Measurements from ENCODE around the gene HERPUD1. TPM values are rescaled to one million over a fixed set of nuclear protein-coding genes. Genes with fewer than 3 reads are reported as not detected.

The HERPUD1 gene
- total and polyA plus RNA-seq, 2 of the 13 experiments (the other 11 are each of a cell fraction or from before 2014, with no cell fraction given), result 96.2 to 323 TPM

DNA sequence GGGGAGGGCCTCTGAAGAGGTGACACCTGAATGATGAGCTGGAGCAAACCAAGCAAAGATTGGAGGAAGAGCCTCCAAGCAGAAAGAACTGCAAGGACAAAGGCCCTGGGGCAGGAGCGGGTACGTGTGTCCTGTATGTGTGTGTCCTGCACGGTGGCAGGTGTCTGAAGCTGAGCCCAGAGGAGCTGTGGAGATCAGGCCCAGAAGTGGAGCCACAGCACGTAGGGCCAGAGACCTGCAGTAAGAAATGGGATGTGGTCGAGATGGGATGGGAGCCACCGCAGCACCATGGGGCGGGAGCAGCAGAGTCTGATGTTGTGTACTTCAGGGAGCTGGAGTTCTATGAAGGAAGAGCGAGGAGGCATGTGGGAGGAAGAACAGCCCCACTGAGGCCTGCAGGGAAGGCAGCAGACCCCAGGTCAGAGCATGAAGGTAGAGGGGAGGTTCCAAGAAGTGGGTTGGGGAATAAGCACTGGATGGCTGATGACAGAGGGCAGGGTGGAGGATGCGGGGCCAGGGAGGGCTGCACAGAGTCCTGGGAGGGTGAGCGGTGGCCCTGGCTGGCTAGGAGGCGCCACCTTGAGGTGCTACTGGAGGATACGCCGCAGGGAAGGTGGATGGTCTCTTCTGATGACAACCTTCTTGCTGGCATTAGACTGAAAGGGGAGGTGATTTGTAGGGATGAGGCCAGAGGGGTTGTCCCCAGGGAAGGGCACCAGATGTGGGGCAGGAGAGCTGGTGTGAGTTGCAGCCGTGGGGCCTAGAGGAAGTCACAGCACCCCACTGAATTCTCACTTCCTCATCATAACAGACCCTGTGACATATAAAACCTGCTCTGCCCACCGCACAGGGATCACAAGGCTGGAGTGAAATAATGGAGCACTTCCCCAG is 19.2 kb downstream of the HERPUD1 start (continued):
- no peak for TF ChIP-seq FOXJ3 (CRISPR knock-in tag; IDR thresholded peaks at IDR 0.05; ENCODE audit: borderline replicate concordance)
- TF ChIP-seq HDAC1 (CRISPR knock-in tag; IDR thresholded peaks at IDR 0.05), result no peak
- no peak for TF ChIP-seq ZNF333 (CRISPR knock-in tag; IDR thresholded peaks at IDR 0.05; ENCODE audit: borderline replicate concordance)
- no peak for TF ChIP-seq PTBP1 (IDR thresholded peaks at IDR 0.05; ENCODE audit: low read depth, low read length, poor library complexity, severe bottlenecking)
- TF ChIP-seq ZNF335 (CRISPR knock-in tag; IDR thresholded peaks at IDR 0.05), result no peak
- no peak for TF ChIP-seq SAFB2 (CRISPR knock-in tag; IDR thresholded peaks at IDR 0.05; ENCODE audit: borderline replicate concordance, low read depth)
- TF ChIP-seq ARID5B (CRISPR knock-in tag; IDR thresholded peaks at IDR 0.05), result peak; percentile 34; the same call in 1 of the 2 replicates
- TF ChIP-seq ZSCAN30 (CRISPR knock-in tag; IDR thresholded peaks at IDR 0.05), result peak; percentile 47; the same call in 1 of the 2 replicates
- TF ChIP-seq NFATC3 (CRISPR knock-in tag; IDR thresholded peaks at IDR 0.05), result no peak
- TF ChIP-seq ZGPAT (CRISPR knock-in tag; IDR thresholded peaks at IDR 0.05), result no peak
- no peak for TF ChIP-seq ZIK1 (CRISPR knock-in tag; IDR thresholded peaks at IDR 0.05; ENCODE audit: borderline replicate concordance, low read depth)
- TF ChIP-seq TBX3 (IDR thresholded peaks at IDR 0.05; ENCODE audit: borderline replicate concordance), result no peak
- TF ChIP-seq DPF2 (CRISPR knock-in tag; IDR thresholded peaks at IDR 0.05; ENCODE audit: borderline replicate concordance, low read depth), result no peak
- no peak for TF ChIP-seq SIN3A (IDR thresholded peaks at IDR 0.05; ENCODE audit: borderline replicate concordance, low read depth, low read length)
- TF ChIP-seq MED8 (CRISPR knock-in tag; IDR thresholded peaks at IDR 0.05; ENCODE audit: insufficient replicate concordance), result no peak
- TF ChIP-seq, protein P1, sequence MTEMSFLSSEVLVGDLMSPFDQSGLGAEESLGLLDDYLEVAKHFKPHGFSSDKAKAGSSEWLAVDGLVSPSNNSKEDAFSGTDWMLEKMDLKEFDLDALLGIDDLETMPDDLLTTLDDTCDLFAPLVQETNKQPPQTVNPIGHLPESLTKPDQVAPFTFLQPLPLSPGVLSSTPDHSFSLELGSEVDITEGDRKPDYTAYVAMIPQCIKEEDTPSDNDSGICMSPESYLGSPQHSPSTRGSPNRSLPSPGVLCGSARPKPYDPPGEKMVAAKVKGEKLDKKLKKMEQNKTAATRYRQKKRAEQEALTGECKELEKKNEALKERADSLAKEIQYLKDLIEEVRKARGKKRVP (CRISPR knock-in tag; IDR thresholded peaks at IDR 0.05), result no peak
- no peak for TF ChIP-seq ZNF362 (CRISPR knock-in tag; IDR thresholded peaks at IDR 0.05; ENCODE audit: borderline replicate concordance)
- no peak for TF ChIP-seq NBN (conservative IDR thresholded peaks at IDR 0.05)
- no peak for TF ChIP-seq NFYB (CRISPR knock-in tag; IDR thresholded peaks at IDR 0.05)
- TF ChIP-seq KDM5A (IDR thresholded peaks at IDR 0.05; ENCODE audit: borderline replicate concordance, low read length), result no peak
- no peak for TF ChIP-seq ZNF550 (CRISPR knock-in tag; IDR thresholded peaks at IDR 0.05; ENCODE audit: borderline replicate concordance)
